Activated T-cell treated with anti-CD3 and anti-CD28 coated beads, Interleukin-2, amount 50 U/mL, for 72 hours (primary cell): Measurements from ENCODE around the gene ACAP3. TPM values are rescaled to one million over a fixed set of nuclear protein-coding genes. Genes with fewer than 3 reads are reported as not detected.
"Not testable (repeated sequence)": the region's sequence is repeated elsewhere in the genome, so short reads cannot be mapped to it uniquely, and the experiment has no call there.

ENCODE experiments used
- ATAC-seq, 2 donors: fragments of 150-1000 bp; cut with Tn5 transposase; replicated peaks in 1 of 2; 2 replicates each; pipeline ENCODE4 v1.10.0; 2021; ENCODE audit warnings: moderate library complexity in 2 of 2, mild to moderate bottlenecking in 1 of 2
- DNase-seq, 2 donors: peaks; one replicate each; pipeline ENCODE4 v3.0.0; 2021 to 2022; ENCODE audit warnings: mixed read lengths in 1 of 2
- H3K27ac Mint-ChIP-seq: one replicate; pipeline ENCODE4 v1.8.0; 2022; ENCODE audit warnings: mild to moderate bottlenecking, moderate library complexity, mixed read lengths
- H3K27me3 Mint-ChIP-seq: one replicate; pipeline ENCODE4 v1.8.0; 2022; ENCODE audit warnings: low read depth, mixed read lengths
- H3K36me3 Mint-ChIP-seq, 2 donors: one replicate each; pipeline ENCODE4 v1.8.0; 2022; ENCODE audit warnings: mixed read lengths in 2 of 2, mild to moderate bottlenecking in 1 of 2; ENCODE audit not compliant: insufficient read depth in 2 of 2
- H3K4me1 Mint-ChIP-seq: one replicate; pipeline ENCODE4 v1.8.0; 2022; ENCODE audit warnings: low read depth, mixed read lengths
- H3K4me3 Mint-ChIP-seq, 2 donors: one replicate each; pipeline ENCODE4 v1.8.0; 2022; ENCODE audit warnings: mild to moderate bottlenecking in 2 of 2, mixed read lengths in 2 of 2, moderate library complexity in 2 of 2
- H3K9me3 Mint-ChIP-seq, 2 donors: one replicate each; pipeline ENCODE4 v1.8.0; 2022; ENCODE audit warnings: mixed read lengths in 2 of 2
- total RNA-seq, 2 donors: library from RNA; stranded (reverse); gene quantifications; one replicate each; pipeline ENCODE4 v1.2.3, GENCODE V29; 2022

The ACAP3 gene
- total RNA-seq, 2 donors from 2014 or later, result 28.6 to 37.9 TPM

- H3K27ac Mint-ChIP-seq, result no peak overlapping the region
- H3K27me3 Mint-ChIP-seq, result no peaks in the 10 kb centered on the region
- ATAC-seq (no peak), DNase-seq (no peak)
- no peaks in the 10 kb centered on the region for H3K4me1 Mint-ChIP-seq
- peaks cover 0 to 26% of the 10 kb centered on the region in 2 donors for H3K36me3 Mint-ChIP-seq
- H3K4me3 Mint-ChIP-seq, result no peak overlapping the region
- no peaks in the 10 kb centered on the region for H3K9me3 Mint-ChIP-seq
Measured at GRCh38 chr1:1256956-1257871, 50.5 kb downstream of the ACAP3 start.

GRCh38 chr1:1255611-1256010 lies 52.1 kb downstream of the ACAP3 start:
- Mint-ChIP-seq H3K9me3 (no peaks in the 10 kb centered on the region), H3K4me1 (peaks cover 7% of the 10 kb centered on the region), H3K36me3 (peaks cover 0 to 27% of the 10 kb centered on the region in 2 donors), H3K27me3 (no peaks in the 10 kb centered on the region), H3K27ac (no peak overlapping the region), H3K4me3 (no peak overlapping the region)
- DNase-seq (no peak), ATAC-seq (no peak)

GRCh38 chr1:1255078-1255477 lies 52.7 kb downstream of the ACAP3 start:
- Mint-ChIP-seq H3K9me3 (no peaks in the 10 kb centered on the region), H3K36me3 (peaks cover 0 to 27% of the 10 kb centered on the region in 2 donors), H3K27me3 (no peaks in the 10 kb centered on the region)

GRCh38 chr1:1254667-1254998 lies 53.1 kb downstream of the ACAP3 start:
- ATAC-seq (no peak), DNase-seq (no peak)
- H3K4me3 Mint-ChIP-seq, result no peak overlapping the region
- H3K27me3 Mint-ChIP-seq, result no peaks in the 10 kb centered on the region
- H3K36me3 Mint-ChIP-seq, result peaks cover 0 to 23% of the 10 kb centered on the region in 2 donors
- H3K27ac Mint-ChIP-seq, result no peak overlapping the region
- H3K9me3 Mint-ChIP-seq, result no peaks in the 10 kb centered on the region
- H3K4me1 Mint-ChIP-seq, result peaks cover 17% of the 10 kb centered on the region

More at GRCh38 chr1:1255078-1255477, 52.7 kb downstream of the ACAP3 start:
- H3K27ac Mint-ChIP-seq, result no peak overlapping the region
- no peak overlapping the region for H3K4me3 Mint-ChIP-seq
- DNase-seq (no peak), ATAC-seq (no peak)
- peaks cover 12% of the 10 kb centered on the region for H3K4me1 Mint-ChIP-seq

DNA sequence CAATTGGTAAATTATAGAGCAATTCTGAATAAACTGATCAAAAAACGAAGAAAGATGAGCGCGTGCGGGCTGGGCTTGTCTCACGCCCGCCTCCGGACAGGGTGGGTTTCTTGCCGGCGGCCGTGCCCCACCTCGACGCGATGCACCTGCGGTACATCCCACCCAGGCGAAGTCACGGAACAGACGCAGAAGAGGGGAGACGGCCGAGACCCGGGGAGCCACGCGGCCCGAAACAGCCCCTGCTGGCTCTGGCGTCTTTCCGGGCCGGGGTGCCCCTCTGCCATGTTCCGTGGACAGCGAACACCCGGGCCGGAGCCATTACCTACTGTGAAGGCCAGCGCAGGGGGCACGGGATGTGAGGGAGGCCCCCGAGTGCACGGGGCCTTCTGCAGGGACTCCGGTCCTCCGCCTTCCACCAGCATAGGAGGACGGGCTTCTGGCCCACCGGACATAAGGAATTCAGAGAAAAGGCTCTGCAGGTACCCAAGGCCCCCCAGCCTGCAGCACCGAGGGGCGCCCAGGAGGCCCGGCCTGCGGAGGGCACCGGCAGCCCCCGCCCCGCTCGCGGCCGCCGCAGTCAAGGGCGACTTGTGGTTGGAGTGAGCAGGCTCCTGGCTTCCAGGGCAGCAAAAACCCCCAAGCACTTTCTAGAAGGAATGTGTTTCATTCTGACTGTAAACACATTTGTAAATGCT lies 53.6 kb downstream of the ACAP3 start:
- Mint-ChIP-seq H3K4me3 (no peak overlapping the region), H3K9me3 (no peaks in the 10 kb centered on the region), H3K36me3 (peaks cover 0 to 21% of the 10 kb centered on the region in 2 donors), H3K4me1 (peaks cover 19% of the 10 kb centered on the region), H3K27me3 (no peaks in the 10 kb centered on the region), H3K27ac (no peak overlapping the region)
- DNase-seq (no peak), ATAC-seq (no peak)

- H3K27ac Mint-ChIP-seq, result no peak overlapping the region
- peaks cover 0 to 21% of the 10 kb centered on the region in 2 donors for H3K36me3 Mint-ChIP-seq
Measured at GRCh38 chr1:1253314-1253713, 54.4 kb downstream of the ACAP3 start.

DNA sequence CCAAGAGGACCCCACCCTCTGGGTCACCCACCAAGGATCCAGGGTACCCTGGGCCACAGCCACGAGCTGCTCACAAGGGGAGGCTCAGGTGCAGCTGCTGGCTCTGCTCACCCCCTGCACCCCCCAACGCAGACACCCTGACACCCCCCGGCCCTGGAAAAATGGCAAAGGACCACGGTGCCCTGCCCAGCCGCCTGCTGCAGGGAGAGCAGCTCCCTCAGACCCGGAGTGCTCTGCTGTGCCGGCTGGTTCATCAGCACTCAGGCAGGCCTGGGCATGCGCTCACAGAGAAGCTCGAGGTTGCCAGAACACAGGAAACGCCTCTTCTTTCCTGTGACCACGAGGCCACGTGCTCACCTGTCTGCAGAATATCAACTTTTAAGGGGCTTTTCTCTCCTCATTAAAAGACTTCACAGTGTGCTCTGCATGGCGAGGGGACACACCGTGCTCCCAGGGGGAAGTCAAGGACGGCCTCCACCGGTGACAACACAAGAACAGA lies 56.9 kb downstream of the ACAP3 start:
- Mint-ChIP-seq H3K4me1 (peaks cover 19% of the 10 kb centered on the region), H3K27ac (peak overlapping the region; percentile 79), H3K9me3 (no peaks in the 10 kb centered on the region), H3K27me3 (no peaks in the 10 kb centered on the region), H3K36me3 (peaks cover 0 to 12% of the 10 kb centered on the region in 2 donors), H3K4me3 (peak overlapping the region; percentile 49 to 53)
- peak; percentile 62 to 65 for DNase-seq
- peak; percentile 77 to 85 for ATAC-seq

More at GRCh38 chr1:1253314-1253713, 54.4 kb downstream of the ACAP3 start:
- Mint-ChIP-seq H3K4me1 (peaks cover 19% of the 10 kb centered on the region), H3K9me3 (no peaks in the 10 kb centered on the region), H3K4me3 (no peak overlapping the region), H3K27me3 (no peaks in the 10 kb centered on the region)
- DNase-seq (no peak), ATAC-seq (no peak)

DNA sequence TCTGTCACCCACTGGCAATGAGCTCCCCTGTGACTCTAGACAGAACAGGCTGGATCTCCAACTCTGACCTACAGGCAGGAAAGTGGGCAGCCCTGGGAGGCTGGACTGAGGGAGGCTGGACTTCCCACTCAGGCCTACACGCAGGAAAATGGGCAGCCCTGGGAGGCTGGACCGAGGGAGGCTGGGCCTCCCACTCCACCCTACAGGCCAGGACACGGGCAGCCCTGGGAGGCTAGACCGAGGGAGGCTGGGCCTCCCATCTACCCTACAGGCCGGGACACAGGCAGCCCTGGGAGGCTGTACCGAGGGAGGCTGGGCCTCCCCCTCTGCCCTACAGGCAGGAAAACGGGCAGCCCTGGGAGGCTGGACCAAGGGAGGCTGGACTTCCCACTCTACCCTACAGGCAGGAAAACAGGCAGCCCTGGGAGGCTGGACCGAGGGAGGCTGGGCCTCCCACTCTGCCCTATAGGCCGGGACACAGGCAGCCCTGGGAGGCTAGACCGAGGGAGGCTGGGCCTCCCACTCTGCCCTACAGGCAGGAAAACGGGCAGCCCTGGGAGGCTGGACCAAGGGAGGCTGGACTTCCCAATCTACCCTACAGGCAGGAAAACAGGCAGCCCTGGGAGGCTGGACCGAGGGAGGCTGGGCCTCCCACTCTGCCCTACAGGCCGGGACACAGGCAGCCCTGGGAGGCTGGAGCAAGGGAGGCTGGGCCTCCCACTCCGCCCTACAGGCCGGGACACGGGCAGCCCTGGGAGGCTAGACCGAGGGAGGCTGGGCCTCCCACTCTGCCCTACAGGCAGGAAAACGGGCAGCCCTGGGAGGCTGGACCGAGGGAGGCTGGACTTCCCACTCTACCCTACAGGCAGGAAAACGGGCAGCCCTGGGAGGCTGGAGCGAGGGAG lies 59.5 kb downstream of the ACAP3 start:
- not testable (repeated sequence) for H3K27ac Mint-ChIP-seq, H3K4me3 Mint-ChIP-seq, DNase-seq, H3K27me3 Mint-ChIP-seq, H3K36me3 Mint-ChIP-seq, H3K9me3 Mint-ChIP-seq, ATAC-seq
- H3K4me1 Mint-ChIP-seq, result peaks cover 19% of the 10 kb centered on the region

- Mint-ChIP-seq H3K4me3 (peak overlapping the region in 1 of 2 donors; percentile 49), H3K9me3 (no peaks in the 10 kb centered on the region), H3K27me3 (no peaks in the 10 kb centered on the region), H3K4me1 (peaks cover 19% of the 10 kb centered on the region), H3K27ac (no peak overlapping the region), H3K36me3 (peaks cover 0 to 3% of the 10 kb centered on the region in 2 donors)
- ATAC-seq (no peak), DNase-seq (no peak)
Measured at GRCh38 chr1:1247341-1247913, 60.3 kb downstream of the ACAP3 start.

DNA sequence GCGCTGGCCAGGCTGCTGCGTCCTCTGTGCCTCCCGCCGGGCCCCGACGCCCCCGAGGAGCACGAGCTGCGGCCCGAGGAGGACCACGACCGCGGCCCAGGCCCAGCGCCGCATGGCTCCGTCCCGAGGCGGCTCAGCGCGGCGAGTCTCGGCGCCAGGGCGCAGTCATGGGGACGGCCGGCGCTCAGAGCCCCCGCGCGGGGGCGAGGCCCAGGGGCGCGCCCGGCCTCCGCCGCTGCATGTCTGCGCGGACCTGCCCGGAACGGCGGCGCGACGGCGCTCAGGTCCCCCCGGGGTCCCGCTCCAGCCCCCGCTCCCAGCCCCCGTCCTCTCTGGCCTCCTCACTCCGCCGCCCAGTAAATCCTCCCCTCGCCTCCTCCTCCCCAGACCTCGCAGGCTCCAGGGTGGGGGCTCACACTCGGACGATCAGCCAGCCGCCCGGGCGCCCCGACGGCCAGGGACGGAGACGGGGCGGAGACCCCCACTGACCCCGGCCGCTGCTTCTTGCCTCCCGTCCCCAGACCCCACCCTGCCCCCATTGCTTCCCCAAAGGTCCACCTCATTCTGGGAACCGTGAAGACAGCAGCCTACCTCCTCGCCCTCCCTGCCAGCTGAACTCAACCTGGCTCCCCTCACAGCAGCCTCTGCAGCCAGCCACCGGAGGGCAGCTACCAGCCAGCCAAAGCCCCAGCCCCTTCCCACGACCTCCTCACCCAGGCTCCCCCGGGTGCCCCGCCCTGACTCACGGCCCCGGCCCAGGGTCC lies 61.0 kb downstream of the ACAP3 start, which contains the start of gene C1QTNF12:
TSS of gene C1QTNF12 (minus strand) at position 146 of the 764 bp plus-strand sequence. CDS start at position 114, 32 bp downstream.
- Mint-ChIP-seq H3K4me1 (peaks cover 19% of the 10 kb centered on the region), H3K27me3 (no peaks in the 10 kb centered on the region), H3K27ac (no peak within 1 kb of the TSS), H3K4me3 (peak within 1 kb of the TSS in 1 of 2 donors; percentile 49), H3K36me3 (no peaks in the 10 kb centered on the region), H3K9me3 (no peaks in the 10 kb centered on the region)
- ATAC-seq, result peak; percentile 20 to 21
- no peak for DNase-seq

DNA sequence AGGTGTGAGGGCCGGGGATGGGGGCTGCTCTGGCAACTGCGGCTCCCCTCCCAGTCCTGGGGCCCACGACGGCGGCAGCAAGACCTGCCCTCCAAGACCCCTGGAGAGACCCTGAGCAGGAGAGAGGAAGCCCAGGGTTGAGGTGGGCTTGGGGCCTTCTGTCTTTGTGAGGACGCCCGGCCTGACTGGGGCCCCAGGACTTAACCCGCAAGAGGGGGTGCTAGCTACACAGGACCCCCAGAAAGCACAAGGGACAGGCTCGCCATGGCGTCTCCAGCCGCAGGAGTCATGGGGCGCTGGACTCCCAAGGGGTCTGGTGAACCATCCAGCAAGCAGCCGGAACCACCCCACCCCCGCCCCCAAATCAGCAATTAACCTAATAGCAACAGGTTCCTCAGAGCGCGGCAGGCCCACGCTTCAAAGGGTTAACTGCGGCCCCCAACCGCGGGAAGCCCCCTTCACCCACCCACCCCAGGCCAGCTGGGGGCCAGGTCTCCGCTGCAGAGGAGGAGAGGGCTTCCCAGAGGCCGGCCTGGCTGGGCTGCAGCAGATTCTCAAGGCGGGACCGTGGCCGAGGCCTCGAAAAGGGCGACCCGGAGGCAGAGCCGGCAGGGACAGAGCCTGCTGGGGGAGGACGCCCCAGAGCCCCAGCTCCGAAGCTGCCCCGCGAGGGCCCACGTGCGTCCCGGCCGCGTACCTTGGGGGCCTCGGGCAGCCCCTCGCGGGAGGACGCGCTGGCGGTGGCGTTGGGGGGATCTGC lies 61.7 kb downstream of the ACAP3 start:
- peaks cover 16% of the 10 kb centered on the region for H3K4me1 Mint-ChIP-seq
- H3K9me3 Mint-ChIP-seq, result no peaks in the 10 kb centered on the region
- no peaks in the 10 kb centered on the region for H3K36me3 Mint-ChIP-seq
- no peaks in the 10 kb centered on the region for H3K27me3 Mint-ChIP-seq
- ATAC-seq (no peak), DNase-seq (no peak)
- H3K27ac Mint-ChIP-seq, result no peak overlapping the region
- H3K4me3 Mint-ChIP-seq, result no peak overlapping the region
